ENCODE measurements around the gene SOX2.

The SOX2 gene

DNA sequence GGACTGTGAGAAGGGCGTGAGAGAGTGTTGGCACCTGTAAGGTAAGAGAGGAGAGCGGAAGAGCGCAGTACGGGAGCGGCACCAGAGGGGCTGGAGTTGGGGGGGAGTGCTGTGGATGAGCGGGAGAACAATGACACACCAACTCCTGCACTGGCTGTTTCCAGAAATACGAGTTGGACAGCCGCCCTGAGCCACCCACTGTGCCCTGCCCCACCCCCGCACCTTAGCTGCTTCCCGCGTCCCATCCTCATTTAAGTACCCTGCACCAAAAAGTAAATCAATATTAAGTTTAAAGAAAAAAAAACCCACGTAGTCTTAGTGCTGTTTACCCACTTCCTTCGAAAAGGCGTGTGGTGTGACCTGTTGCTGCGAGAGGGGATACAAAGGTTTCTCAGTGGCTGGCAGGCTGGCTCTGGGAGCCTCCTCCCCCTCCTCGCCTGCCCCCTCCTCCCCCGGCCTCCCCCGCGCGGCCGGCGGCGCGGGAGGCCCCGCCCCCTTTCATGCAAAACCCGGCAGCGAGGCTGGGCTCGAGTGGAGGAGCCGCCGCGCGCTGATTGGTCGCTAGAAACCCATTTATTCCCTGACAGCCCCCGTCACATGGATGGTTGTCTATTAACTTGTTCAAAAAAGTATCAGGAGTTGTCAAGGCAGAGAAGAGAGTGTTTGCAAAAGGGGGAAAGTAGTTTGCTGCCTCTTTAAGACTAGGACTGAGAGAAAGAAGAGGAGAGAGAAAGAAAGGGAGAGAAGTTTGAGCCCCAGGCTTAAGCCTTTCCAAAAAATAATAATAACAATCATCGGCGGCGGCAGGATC lies at the start of gene SOX2:
TSS of gene SOX2 (plus strand) at position 601 of the 811 bp plus-strand sequence. CDS start 436 bp downstream, outside the sequence.
- no peak for TF ChIP-seq EZH2phosphoT487 (IDR thresholded peaks at IDR 0.05; ENCODE audit: borderline replicate concordance, low read length)
- TF ChIP-seq, protein P1, sequence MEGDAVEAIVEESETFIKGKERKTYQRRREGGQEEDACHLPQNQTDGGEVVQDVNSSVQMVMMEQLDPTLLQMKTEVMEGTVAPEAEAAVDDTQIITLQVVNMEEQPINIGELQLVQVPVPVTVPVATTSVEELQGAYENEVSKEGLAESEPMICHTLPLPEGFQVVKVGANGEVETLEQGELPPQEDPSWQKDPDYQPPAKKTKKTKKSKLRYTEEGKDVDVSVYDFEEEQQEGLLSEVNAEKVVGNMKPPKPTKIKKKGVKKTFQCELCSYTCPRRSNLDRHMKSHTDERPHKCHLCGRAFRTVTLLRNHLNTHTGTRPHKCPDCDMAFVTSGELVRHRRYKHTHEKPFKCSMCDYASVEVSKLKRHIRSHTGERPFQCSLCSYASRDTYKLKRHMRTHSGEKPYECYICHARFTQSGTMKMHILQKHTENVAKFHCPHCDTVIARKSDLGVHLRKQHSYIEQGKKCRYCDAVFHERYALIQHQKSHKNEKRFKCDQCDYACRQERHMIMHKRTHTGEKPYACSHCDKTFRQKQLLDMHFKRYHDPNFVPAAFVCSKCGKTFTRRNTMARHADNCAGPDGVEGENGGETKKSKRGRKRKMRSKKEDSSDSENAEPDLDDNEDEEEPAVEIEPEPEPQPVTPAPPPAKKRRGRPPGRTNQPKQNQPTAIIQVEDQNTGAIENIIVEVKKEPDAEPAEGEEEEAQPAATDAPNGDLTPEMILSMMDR (IDR thresholded peaks at IDR 0.05; ENCODE audit: low read depth, low read length, poor library complexity, severe bottlenecking) = no peak
- no peaks in the 10 kb centered on the region for H3K79me2 ChIP-seq (ENCODE audit: control insufficient read depth, low read length)
- H3K36me3 ChIP-seq (ENCODE audit: control insufficient read depth, low read length) = no peaks in the 10 kb centered on the region
- 0 out of 2 replicates have a peak, but pooled peaks cover 7% of the 10 kb centered on the region for H3F3A ChIP-seq (ENCODE audit: control insufficient read depth, insufficient read depth)
- H3K9me3 ChIP-seq (ENCODE audit: control insufficient read depth, insufficient read depth, low read length) = no peaks in the 10 kb centered on the region
- peaks cover 44% of the 10 kb centered on the region for H3K4me1 ChIP-seq (ENCODE audit: control insufficient read depth, low read length)
- H3K4me2 ChIP-seq (ENCODE audit: low read length) = peak within 1 kb of the TSS; percentile 48
- peaks cover 65% of the 10 kb centered on the region for H3K27me3 ChIP-seq (ENCODE audit: control insufficient read depth, low read length)
- H3K4me3 ChIP-seq (ENCODE audit: low read length) = peak within 1 kb of the TSS; percentile 65
- H4K20me1 ChIP-seq (ENCODE audit: control insufficient read depth, insufficient read depth, low read depth, low read length) = no peaks in the 10 kb centered on the region
- no peak within 1 kb of the TSS for H3K27ac ChIP-seq (ENCODE audit: low read depth, low read length)
- H3K9me2 ChIP-seq (replicated peaks; ENCODE audit: control insufficient read depth, low read length) = no peaks in the 10 kb centered on the region

- H4K20me1 ChIP-seq (ENCODE audit: control insufficient read depth, insufficient read depth, low read depth, low read length) = no peaks in the 10 kb centered on the region
- H3K27me3 ChIP-seq (ENCODE audit: control insufficient read depth, low read length) = no peaks in the 10 kb centered on the region
- no peaks in the 10 kb centered on the region for H3K9me2 ChIP-seq (replicated peaks; ENCODE audit: control insufficient read depth, low read length)
- H3K4me2 ChIP-seq (ENCODE audit: low read length) = no peak overlapping the region
- no peak for TF ChIP-seq EZH2phosphoT487 (IDR thresholded peaks at IDR 0.05; ENCODE audit: borderline replicate concordance, low read length)
- TF ChIP-seq, protein P1 (IDR thresholded peaks at IDR 0.05; ENCODE audit: low read depth, low read length, poor library complexity, severe bottlenecking) = no peak
- peaks cover 3% of the 10 kb centered on the region; the same call in 1 of the 2 replicates for H3K9me3 ChIP-seq (ENCODE audit: control insufficient read depth, insufficient read depth, low read length)
- no peaks in the 10 kb centered on the region for H3F3A ChIP-seq (ENCODE audit: control insufficient read depth, insufficient read depth)
- no peaks in the 10 kb centered on the region for H3K4me1 ChIP-seq (ENCODE audit: control insufficient read depth, low read length)
- H3K4me3 ChIP-seq (ENCODE audit: low read length) = no peak overlapping the region
- H3K36me3 ChIP-seq (ENCODE audit: control insufficient read depth, low read length) = no peaks in the 10 kb centered on the region
- H3K27ac ChIP-seq (ENCODE audit: low read depth, low read length) = no peak overlapping the region
- no peaks in the 10 kb centered on the region for H3K79me2 ChIP-seq (ENCODE audit: control insufficient read depth, low read length)
These were observed 28.2 kb upstream of the SOX2 start for GRCh38 chr3:181683563-181683962.

- Histone ChIP-seq H3K79me2 (ENCODE audit: control insufficient read depth, low read length) (no peaks in the 10 kb centered on the region), H3K4me1 (ENCODE audit: control insufficient read depth, low read length) (peaks cover 5% of the 10 kb centered on the region), H3K36me3 (ENCODE audit: control insufficient read depth, low read length) (no peaks in the 10 kb centered on the region), H3K4me3 (ENCODE audit: low read length) (no peak overlapping the region), H4K20me1 (ENCODE audit: control insufficient read depth, insufficient read depth, low read depth, low read length) (no peaks in the 10 kb centered on the region), H3K4me2 (ENCODE audit: low read length) (no peak overlapping the region), H3F3A (ENCODE audit: control insufficient read depth, insufficient read depth) (no peaks in the 10 kb centered on the region), H3K9me3 (ENCODE audit: control insufficient read depth, insufficient read depth, low read length) (no peaks in the 10 kb centered on the region), H3K9me2 (replicated peaks; ENCODE audit: control insufficient read depth, low read length) (no peaks in the 10 kb centered on the region), H3K27ac (ENCODE audit: low read depth, low read length) (no peak overlapping the region), H3K27me3 (ENCODE audit: control insufficient read depth, low read length) (no peaks in the 10 kb centered on the region)
- TF ChIP-seq, protein P1 (IDR thresholded peaks at IDR 0.05; ENCODE audit: low read depth, low read length, poor library complexity, severe bottlenecking) = no peak
- TF ChIP-seq EZH2phosphoT487 (IDR thresholded peaks at IDR 0.05; ENCODE audit: borderline replicate concordance, low read length) = no peak
These were observed 24.5 kb upstream of the SOX2 start for GRCh38 chr3:181687190-181687589.
